K562 (cell line): Measurements from ENCODE around the gene HDAC9. TPM values are rescaled to one million over a fixed set of nuclear protein-coding genes. Genes with fewer than 3 reads are reported as not detected.

Source experiments
- ATAC-seq: fragments of 200-7000 bp; cut with Tn5 transposase; 3 replicates; pipeline ENCODE4 v1.9.1; 2020; ENCODE audit warnings: moderate library complexity
- BruUV-seq: library from RNA; stranded (reverse); fragments of 400-500 nt; replicated peaks from 2 replicates; lab custom pipeline; 2021; lab: Mats Ljungman, UMichigan
- CTCF ChIA-PET: fragments of 300-600 bp; formaldehyde crosslinking; extraction: SDS; loops from one replicate; lab custom pipeline; 2021; ENCODE audit warnings: low intra/inter-chr PET ratio; lab: Yijun Ruan, JAX
- POLR2A ChIA-PET: fragments of 300-600, 350-650 bp; sonication (Branson Sonifier 250); formaldehyde crosslinking; extraction: SDS; loops from one replicate; lab custom pipeline; 2021; ENCODE audit warnings: antibody characterized with exemption, inconsistent platforms; lab: Yijun Ruan, JAX
- DNase-seq, 4 experiments: peaks; one replicate each; pipeline versions ENCODE4 v3.0.0 to v3.0.0-alpha.2; 2011 to 2018; ENCODE audit warnings: low spot score in 3 of 4, mixed read lengths in 3 of 4; ENCODE audit errors: extremely low read depth in 1 of 4
- FAIRE-seq: peaks from 2 replicates; lab custom pipeline; 2011; peaks lifted over from hg19 to GRCh38; lab: Jason Lieb, UNC
- H2AFZ ChIP-seq: 2 replicates; pipeline ENCODE4 v1.6.0; 2011; ENCODE audit warnings: low read depth, low read length, control low read depth, inconsistent platforms
- H3K27ac ChIP-seq: fragments of 200-600 bp; 3 replicates; pipeline ENCODE4 v1.8.0; 2011; ENCODE audit warnings: low read depth, mild to moderate bottlenecking, control low read depth, inconsistent platforms, low read length, moderate library complexity, mixed read lengths; ENCODE audit errors: extremely low read depth
- H3K27me3 ChIP-seq, 2 experiments: fragments of 300-600 bp in 1 of 2; 2 replicates in 1 of 2; 3 replicates in 1 of 2; pipeline versions ENCODE4 v1.6.0 to v1.8.0; 2011; ENCODE audit warnings: inconsistent platforms in 2 of 2, low read length in 2 of 2, mild to moderate bottlenecking in 1 of 2, mixed read lengths in 1 of 2, moderate library complexity in 1 of 2; ENCODE audit not compliant: control insufficient read depth in 2 of 2, insufficient read depth in 2 of 2
- H3K36me3 ChIP-seq: fragments of 300-600 bp; 3 replicates; pipeline ENCODE4 v1.8.0; 2011; ENCODE audit warnings: mild to moderate bottlenecking, low read length, inconsistent platforms; ENCODE audit not compliant: control insufficient read depth, insufficient read depth
- H3K4me1 ChIP-seq, 2 experiments: fragments of 200-600 bp in 1 of 2; replicated peaks in 1 of 2; 2 replicates in 1 of 2; 3 replicates in 1 of 2; pipeline versions ENCODE4 v1.5.1 to v1.8.0; 2011; ENCODE audit warnings: inconsistent platforms in 2 of 2, low read length in 2 of 2, mild to moderate bottlenecking in 1 of 2, mixed read lengths in 1 of 2, moderate library complexity in 1 of 2; ENCODE audit not compliant: control insufficient read depth in 2 of 2, insufficient read depth in 2 of 2
- H3K4me2 ChIP-seq: 2 replicates; pipeline ENCODE4 v1.6.1; 2011; ENCODE audit warnings: low read length, control low read depth, inconsistent platforms, mixed read lengths; ENCODE audit not compliant: insufficient read depth
- H3K4me3 ChIP-seq: fragments of 200-600 bp; sonication (generic), shearing (Covaris generic); 2 replicates; pipeline ENCODE4 v1.5.1; 2016; ENCODE audit warnings: control low read depth, inconsistent platforms
- H3K79me2 ChIP-seq: fragments of 200-600 bp; 3 replicates; pipeline ENCODE4 v1.8.0; 2011; ENCODE audit warnings: low read length, inconsistent platforms; ENCODE audit not compliant: control insufficient read depth, insufficient read depth
- H3K9ac ChIP-seq, 2 experiments: 2 replicates each; pipeline versions ENCODE4 v1.6.0 to v1.6.1; 2011; ENCODE audit warnings: low read depth in 2 of 2, low read length in 2 of 2, control low read depth in 1 of 2, inconsistent platforms in 1 of 2, mild to moderate bottlenecking in 1 of 2, mixed read lengths in 1 of 2; ENCODE audit not compliant: insufficient read depth in 1 of 2
- H3K9me1 ChIP-seq: one replicate; pipeline ENCODE4 v1.6.0; 2011; ENCODE audit warnings: inconsistent platforms, mild to moderate bottlenecking, low read length, moderate library complexity; ENCODE audit not compliant: control insufficient read depth, insufficient read depth
- H3K9me3 ChIP-seq: replicated peaks from 2 replicates; pipeline ENCODE4 v1.5.1; 2011; ENCODE audit warnings: low read depth, low read length, inconsistent platforms; ENCODE audit not compliant: control insufficient read depth, insufficient read depth
- H4K20me1 ChIP-seq: replicated peaks from 2 replicates; pipeline ENCODE4 v1.6.1; 2011; ENCODE audit warnings: low read length, inconsistent platforms, mixed read lengths; ENCODE audit not compliant: control insufficient read depth, insufficient read depth
- ATF2 ChIP-seq: sonication (generic); formaldehyde crosslinking; IDR thresholded peaks from 2 replicates; pipeline ENCODE4 v1.8.1; 2022; ENCODE audit warnings: missing genetic modification reagents
- BDP1 ChIP-seq: IDR thresholded peaks from 3 replicates; pipeline ENCODE4 v1.6.1; 2011; ENCODE audit not compliant: insufficient read length, insufficient read depth
- CCAR2 ChIP-seq: fragments of 200-400 bp; formaldehyde crosslinking; IDR thresholded peaks from 2 replicates; pipeline ENCODE4 v1.6.1; 2017; ENCODE audit warnings: mild to moderate bottlenecking, low read depth, low read length
- KLF1 ChIP-seq: fragments of 450-650 bp; IDR thresholded peaks from 2 replicates; pipeline ENCODE4 v1.6.1; 2016; ENCODE audit warnings: missing genetic modification characterization, missing compliant biosample characterization
- MXD1 ChIP-seq: fragments of 250-450 bp; sonication (Bioruptor Pico); IDR thresholded peaks from 2 replicates; pipeline ENCODE4 v1.8.0; 2021; ENCODE audit warnings: borderline replicate concordance, mild to moderate bottlenecking, moderate library complexity; ENCODE audit not compliant: poor library complexity, severe bottlenecking
- PATZ1 ChIP-seq: fragments of 250-450 bp; sonication (Bioruptor Pico); IDR thresholded peaks from 2 replicates; pipeline ENCODE4 v1.5.0; 2020; ENCODE audit warnings: mild to moderate bottlenecking, borderline replicate concordance
- THRAP3 ChIP-seq: fragments of 450-650 bp; IDR thresholded peaks from 2 replicates; pipeline ENCODE4 v1.6.1; 2016; ENCODE audit warnings: mild to moderate bottlenecking, inconsistent platforms, borderline replicate concordance
- WGBS: fragments of 100-300 bp; shearing (Covaris generic); methylation state at CpG from one replicate; pipeline ENCODE4 v1.1.6; 2016; ENCODE audit warnings: low coverage, mixed read lengths; ENCODE audit not compliant: insufficient coverage; ENCODE audit errors: missing lambda C conversion rate; 5-methylcytosine and 5-hydroxymethylcytosine counted together
- in situ Hi-C: fragments of 300-500 bp; cut with MboI; formaldehyde crosslinking; loops from 4 replicates; pipeline ENCODE4 v1.15.0; 2018; ENCODE audit warnings: inconsistent platforms, mixed read lengths
- intact Hi-C: fragments of 100-400 bp; cut with micrococcal nuclease; formaldehyde crosslinking; loops from 2 replicates; pipeline ENCODE4 v1.14.2; 2022
- polyA plus RNA-seq, 8 experiments: library from polyadenylated mRNA; depleted of rRNA in 4 of 8; stranded (reverse) in 5 of 8; unstranded in 3 of 8; fragments of >200 nt; fragmentation: Nextera tagmentation in 2 of 8; fragmentation: Illumina TruSeq in 1 of 8; extraction: Ambion mirVana in 2 of 8; extraction: Trizol in 1 of 8; gene quantifications; 2 replicates each; pipeline versions ENCODE4 v1.2.1 to v1.2.3, GENCODE V29; 2011 to 2014; ENCODE audit warnings: inconsistent platforms in 1 of 8, missing spikeins in 1 of 8
- total RNA-seq, 7 experiments: library from RNA; depleted of rRNA in 6 of 7; stranded (reverse); fragments of >200 nt in 6 of 7; fragmentation: Illumina TruSeq in 2 of 7; extraction: Trizol in 2 of 7; gene quantifications; 2 replicates each; pipeline versions ENCODE4 v1.2.1 to v1.2.3, GENCODE V29; 2011 to 2021; ENCODE audit warnings: low replicate concordance in 1 of 7

HDAC9 gene
- total and polyA plus RNA-seq, 9 of the 15 experiments (the other 6 are each of a cell fraction or from before 2014, with no cell fraction given): 0.08 to 0.91 (median 0.33) TPM

GRCh38 chr7:18786196-18786727 lies 290.7 kb downstream of the HDAC9 start:
- intact Hi-C loops (no loop called here), in situ Hi-C loops (no loop called here)
- WGBS: 6% methylated on average over 2 of the region's 5 CpGs
- ChIA-PET CTCF (no interaction called here), POLR2A (no interaction called here)
- TF ChIP-seq BDP1 (no peak), CCAR2 (no peak)
- no peak overlapping the region for H3K4me3 ChIP-seq
- no peaks in the 10 kb centered on the region for H3K9me1 ChIP-seq
- H3K27me3 ChIP-seq: no peaks in the 10 kb centered on the region
- H3K79me2 ChIP-seq: no peaks in the 10 kb centered on the region
- no peak overlapping the region for H3K27ac ChIP-seq
- FAIRE-seq: no peak
- no peak overlapping the region for H2AFZ ChIP-seq
- H3K4me2 ChIP-seq: no peak overlapping the region
- H3K9me3 ChIP-seq: no peaks in the 10 kb centered on the region
- no peaks in the 10 kb centered on the region for H3K4me1 ChIP-seq
- DNase-seq: no peak
- no peak for ATAC-seq
- BruUV-seq: no TSS peak
- H3K9ac ChIP-seq: no peak overlapping the region
- H4K20me1 ChIP-seq: no peaks in the 10 kb centered on the region
- no peaks in the 10 kb centered on the region for H3K36me3 ChIP-seq

GRCh38 chr7:18786796-18787195 lies 291.2 kb downstream of the HDAC9 start:
- Histone ChIP-seq H3K36me3 (no peaks in the 10 kb centered on the region), H3K27me3 (no peaks in the 10 kb centered on the region), H3K4me3 (no peak overlapping the region), H3K79me2 (no peaks in the 10 kb centered on the region), H3K4me1 (no peaks in the 10 kb centered on the region), H3K9ac (no peak overlapping the region), H3K9me1 (no peaks in the 10 kb centered on the region), H3K4me2 (no peak overlapping the region), H3K9me3 (no peaks in the 10 kb centered on the region), H4K20me1 (no peaks in the 10 kb centered on the region), H3K27ac (no peak overlapping the region), H2AFZ (no peak overlapping the region)
- TF ChIP-seq MXD1 (CRISPR knock-in tag) (no peak), PATZ1 (no peak), KLF1 (tag) (no peak), ATF2 (CRISPR knock-in tag) (no peak), THRAP3 (no peak)
- ChIA-PET POLR2A (no interaction called here), CTCF (no interaction called here)
- BruUV-seq: no TSS peak
- FAIRE-seq (no peak), ATAC-seq (no peak), DNase-seq (no peak)
- intact Hi-C loops: no loop called here
- 0% methylated on average over 2 of the region's 2 CpGs for WGBS
- in situ Hi-C loops: no loop called here
